HG03025 (cell line): ENCODE data around the gene CREG1.
"Not testable (repeated sequence)": the region's sequence is repeated elsewhere in the genome, so short reads cannot be mapped to it uniquely, and the experiment has no call there.

Experiments
- ATAC-seq: cut with Tn5 transposase; IDR thresholded peaks from one replicate; pipeline ENCODE4 v1.9.1; 2021; ENCODE audit warnings: mild to moderate bottlenecking, moderate library complexity; ENCODE audit not compliant: unreplicated experiment, low FRiP score

Gene CREG1

GRCh38 chr1:167564612-167565270, 11.2 kb upstream of the CREG1 start:
- ATAC-seq = no peak

GRCh38 chr1:167563579-167564246, 10.2 kb upstream of the CREG1 start:
- ATAC-seq = no peak

DNA sequence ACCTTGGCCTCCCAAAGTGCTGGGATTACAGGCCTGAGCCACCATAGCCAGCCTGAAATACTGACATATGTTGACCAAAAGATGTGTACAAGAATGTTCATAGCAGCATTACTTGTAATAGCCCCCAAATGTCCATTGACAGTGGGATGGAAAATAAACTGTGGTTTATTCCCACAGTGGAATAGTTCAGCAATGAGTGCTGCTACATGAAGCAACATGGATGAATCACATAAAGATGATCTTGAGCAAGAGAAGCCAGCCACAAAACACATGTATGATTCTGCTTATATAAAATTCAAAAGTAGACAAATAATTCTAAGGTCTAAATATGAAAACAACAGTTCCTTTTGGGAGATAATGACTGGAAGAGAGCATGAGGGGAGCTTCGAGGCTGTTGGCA, 9.1 kb upstream of the CREG1 start:
- ATAC-seq = no peak

DNA sequence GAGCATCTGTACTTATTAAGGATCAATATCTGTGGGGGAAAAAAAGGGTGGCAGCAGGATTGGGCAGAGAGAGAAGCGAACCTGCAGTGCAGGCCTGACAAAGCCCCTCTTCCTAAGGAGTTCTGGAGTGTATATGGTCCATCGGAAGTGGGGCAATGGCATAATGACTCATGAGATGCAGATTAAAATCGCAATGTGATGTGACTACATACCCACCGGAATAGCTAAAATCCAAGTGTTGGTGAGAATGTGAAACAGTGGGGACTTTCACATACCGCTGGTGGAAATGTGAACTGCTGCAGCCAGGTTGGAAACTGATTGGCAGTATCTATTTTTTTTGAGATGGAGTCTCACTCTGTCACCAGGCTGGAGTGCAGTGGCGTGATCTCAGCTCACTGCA, 8.2 kb upstream of the CREG1 start:
- ATAC-seq = no peak

- no peak for ATAC-seq
Measured at GRCh38 chr1:167555971-167556714, 2.6 kb upstream of the CREG1 start.

GRCh38 chr1:167555072-167555471, 1.5 kb upstream of the CREG1 start:
- not testable (repeated sequence) for ATAC-seq

- ATAC-seq = peak; percentile 6
Measured at GRCh38 chr1:167554028-167554779, 642 bp upstream of the CREG1 start.

GRCh38 chr1:167551362-167551761, 2.2 kb downstream of the CREG1 start:
- ATAC-seq = no peak

DNA sequence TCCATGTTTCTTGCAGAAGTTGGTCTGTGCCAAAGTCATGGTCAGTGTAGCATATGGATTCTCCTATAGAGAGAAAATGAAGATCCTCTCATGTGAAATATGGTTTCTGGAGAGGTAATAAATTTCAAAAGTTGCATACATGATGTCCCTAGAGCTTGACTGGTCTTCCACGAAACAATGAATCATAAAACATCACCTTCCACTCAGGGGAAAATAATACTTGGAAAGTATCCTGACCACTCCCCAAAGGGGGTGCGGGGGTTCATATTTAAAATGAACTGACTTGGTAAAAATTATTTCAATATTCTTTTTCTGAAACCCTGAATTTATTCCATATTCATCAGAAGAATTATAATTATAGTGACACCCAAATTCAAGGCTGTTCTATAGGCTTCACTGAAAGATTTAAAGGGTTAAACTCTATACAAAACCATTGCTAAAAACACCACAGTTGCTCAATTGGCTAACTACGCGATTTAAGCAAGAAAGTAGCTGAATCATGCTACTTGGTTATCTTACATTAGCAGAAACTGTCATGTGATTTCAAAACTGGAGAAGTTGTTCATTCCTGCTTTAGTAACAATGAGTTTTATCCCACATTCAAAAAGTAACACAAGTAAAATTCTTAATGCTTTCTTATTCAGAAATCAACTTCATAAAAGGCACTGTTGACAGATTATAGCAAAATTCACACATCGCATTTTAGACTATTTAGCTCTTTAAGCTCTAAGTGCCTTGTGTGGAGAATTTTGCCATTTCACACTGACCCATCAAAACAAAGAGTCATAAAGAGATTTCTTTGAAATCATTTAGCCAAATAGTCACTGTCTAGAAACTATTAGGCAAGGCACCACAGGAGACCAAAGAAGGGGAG, 5.3 kb downstream of the CREG1 start:
- ATAC-seq = no peak

DNA sequence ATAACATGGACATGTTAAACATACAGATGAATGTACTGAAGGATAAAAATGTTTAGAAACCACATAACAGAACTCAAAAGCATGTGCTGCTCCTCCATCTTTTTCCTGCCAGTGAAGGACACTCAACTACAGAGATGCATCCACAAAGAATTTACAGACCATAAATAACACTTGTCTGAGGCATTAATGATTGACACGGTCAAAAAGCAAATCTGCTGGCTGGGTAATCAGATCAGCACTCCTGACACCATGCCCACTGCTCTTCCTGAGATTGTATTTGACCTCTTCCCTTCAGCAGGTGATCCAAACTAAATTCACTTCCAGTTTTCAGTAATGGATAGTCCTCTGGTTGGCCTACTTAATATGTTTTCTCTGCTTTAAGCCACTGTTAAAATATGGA, 6.6 kb downstream of the CREG1 start:
- no peak for ATAC-seq

- no peak for ATAC-seq
Measured at GRCh38 chr1:167545349-167545748, 8.2 kb downstream of the CREG1 start.

- no peak for ATAC-seq
Measured at GRCh38 chr1:167544447-167545093, 9.0 kb downstream of the CREG1 start.

DNA sequence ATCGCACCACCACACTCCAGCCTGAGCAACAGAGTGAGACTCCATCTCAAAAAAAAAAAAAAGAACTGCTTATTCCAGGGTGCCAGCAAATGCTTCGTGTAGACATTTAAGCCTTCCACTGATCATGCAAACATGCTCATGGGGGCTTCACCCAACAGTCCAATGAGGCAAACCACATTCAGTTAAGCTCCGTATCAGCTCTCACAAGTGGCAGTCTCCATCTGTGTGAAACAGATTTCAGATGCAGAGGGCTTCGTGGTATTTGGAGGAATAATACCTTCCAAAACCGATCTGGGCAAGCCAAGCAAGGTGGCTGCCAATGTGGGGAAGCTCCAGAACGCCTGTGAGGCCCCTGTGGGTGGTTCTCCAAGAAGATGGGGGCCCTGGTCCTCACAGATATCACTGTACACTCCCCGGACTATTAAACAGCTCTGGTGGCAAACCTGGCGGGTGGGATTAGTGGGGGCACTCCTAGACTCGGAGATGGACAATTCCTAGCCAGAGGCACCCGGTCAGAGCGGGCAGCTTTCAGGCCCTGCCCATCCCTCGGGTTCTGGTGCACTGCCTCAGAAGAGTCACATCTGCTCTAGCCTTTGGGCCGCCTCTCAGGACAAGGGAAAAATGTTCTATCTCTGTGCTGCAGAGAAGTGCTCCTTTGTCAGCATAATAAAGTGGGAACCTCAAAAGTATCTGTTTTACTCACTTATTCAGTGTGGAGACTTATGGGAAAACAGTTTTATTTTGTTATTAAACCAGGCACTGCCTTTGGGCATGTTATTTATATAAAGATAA, 10.2 kb downstream of the CREG1 start:
- ATAC-seq = no peak

DNA sequence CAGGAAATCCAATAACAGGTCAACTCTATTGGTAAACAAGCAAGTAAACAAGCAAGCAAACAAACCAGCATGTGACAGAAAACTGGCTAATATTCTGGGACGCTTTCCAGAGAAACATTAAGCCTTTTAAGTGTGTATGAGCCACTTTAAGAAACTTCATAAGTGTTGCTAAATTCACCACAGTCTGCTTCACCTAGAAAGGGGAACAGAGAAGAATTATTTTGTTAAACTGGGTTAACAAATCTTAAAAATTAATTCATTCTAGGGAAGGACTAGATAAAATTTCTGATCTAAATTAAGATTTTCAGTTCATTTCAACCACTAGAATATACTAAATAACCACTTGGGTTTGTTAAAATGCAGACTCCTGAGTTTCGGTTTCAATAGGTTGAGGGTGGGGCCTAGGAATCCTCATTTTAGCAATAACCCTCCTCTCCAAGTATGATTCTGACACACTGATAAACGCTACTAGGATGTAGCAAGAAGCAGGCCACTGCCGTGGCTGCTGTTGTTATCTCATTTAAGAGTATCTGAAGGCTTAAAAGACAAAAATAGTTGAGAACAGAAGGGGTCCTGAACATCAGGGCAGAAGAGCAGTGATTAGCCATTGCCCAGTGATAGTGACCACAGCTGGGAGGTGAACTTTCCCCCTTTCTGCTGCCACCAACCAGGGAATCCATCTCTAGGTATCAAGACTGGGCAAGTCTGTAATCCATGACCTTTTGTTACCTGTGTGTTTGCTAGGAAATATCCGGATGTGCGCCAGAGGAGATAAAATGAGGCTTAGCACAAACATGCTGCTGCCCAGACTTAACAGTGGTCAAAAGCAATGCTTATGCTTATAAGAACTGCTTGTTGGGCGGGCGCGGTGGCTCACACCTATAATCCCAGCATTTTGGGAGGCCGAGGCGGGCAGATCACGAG, 11.2 kb downstream of the CREG1 start:
- ATAC-seq = no peak

DNA sequence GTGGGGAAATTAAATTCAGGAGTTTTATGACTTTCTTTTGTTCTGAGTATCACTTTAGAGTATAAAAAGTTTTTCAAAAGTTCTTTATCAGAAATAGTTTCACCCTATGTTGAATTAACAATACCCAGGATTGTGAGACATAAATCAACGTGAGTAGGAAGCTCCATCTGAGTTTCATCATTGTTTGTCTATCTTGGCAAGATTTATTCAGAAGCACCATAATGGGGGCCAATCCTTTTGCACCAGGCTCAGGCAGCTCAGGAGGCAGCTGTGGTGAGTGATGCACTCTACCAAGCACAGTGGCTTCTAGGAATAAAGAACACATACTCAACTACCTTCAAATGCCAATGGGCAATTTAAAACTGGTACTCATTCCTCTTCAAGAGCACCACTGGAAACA, 12.0 kb downstream of the CREG1 start:
- no peak for ATAC-seq

DNA sequence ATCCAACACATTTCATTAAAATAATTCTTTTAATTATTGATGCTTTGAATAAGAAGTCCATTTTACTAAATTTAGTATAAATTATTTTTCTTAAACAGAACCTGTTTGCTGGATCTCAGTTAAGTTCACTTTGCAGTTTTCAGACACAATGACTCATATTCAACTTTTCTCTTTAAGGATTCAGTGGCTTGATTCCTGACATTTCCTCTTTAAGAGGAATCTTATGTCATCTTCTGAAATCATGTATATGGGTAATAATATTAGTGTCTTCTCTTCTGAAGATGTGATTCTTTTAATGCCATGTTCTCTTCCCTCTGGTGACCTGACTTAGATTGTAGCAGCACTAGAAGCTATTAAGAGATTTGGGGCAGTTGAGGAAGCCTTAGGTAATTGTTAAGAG, 12.6 kb downstream of the CREG1 start:
- no peak for ATAC-seq

GRCh38 chr1:167538657-167539056, 14.9 kb downstream of the CREG1 start:
- no peak for ATAC-seq

DNA sequence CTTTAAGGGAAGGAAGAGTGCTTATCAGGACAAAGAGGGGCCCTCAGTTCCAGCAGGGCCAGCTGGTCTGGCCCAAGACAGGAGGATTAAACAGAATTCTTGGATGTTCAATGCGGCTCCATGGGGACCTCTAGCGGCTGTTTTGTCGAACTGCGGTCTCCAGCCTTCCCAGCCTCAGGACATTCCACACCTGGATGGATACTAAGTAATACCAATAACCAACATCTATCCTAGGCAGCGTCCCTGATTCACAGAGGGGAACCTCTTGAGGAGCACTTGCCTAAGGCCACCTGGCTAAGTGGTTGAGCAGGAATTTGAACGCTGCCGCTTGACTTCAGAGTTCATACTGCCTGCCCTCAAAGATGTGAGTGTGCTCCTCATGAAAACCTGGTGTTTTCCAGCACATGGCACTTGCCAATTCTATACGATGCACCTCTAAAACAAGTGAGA, 19.7 kb downstream of the CREG1 start:
- no peak for ATAC-seq
